ENCODE measurements around the gene CASZ1. TPM values are rescaled to one million over a fixed set of nuclear protein-coding genes. Genes with fewer than 3 reads are reported as not detected.

Gene CASZ1
- total and polyA plus RNA-seq, 10 of the 15 experiments (the other 5 are each of a cell fraction or from before 2014, with no cell fraction given) = 0.52 to 9.8 (median 3.7) TPM

DNA sequence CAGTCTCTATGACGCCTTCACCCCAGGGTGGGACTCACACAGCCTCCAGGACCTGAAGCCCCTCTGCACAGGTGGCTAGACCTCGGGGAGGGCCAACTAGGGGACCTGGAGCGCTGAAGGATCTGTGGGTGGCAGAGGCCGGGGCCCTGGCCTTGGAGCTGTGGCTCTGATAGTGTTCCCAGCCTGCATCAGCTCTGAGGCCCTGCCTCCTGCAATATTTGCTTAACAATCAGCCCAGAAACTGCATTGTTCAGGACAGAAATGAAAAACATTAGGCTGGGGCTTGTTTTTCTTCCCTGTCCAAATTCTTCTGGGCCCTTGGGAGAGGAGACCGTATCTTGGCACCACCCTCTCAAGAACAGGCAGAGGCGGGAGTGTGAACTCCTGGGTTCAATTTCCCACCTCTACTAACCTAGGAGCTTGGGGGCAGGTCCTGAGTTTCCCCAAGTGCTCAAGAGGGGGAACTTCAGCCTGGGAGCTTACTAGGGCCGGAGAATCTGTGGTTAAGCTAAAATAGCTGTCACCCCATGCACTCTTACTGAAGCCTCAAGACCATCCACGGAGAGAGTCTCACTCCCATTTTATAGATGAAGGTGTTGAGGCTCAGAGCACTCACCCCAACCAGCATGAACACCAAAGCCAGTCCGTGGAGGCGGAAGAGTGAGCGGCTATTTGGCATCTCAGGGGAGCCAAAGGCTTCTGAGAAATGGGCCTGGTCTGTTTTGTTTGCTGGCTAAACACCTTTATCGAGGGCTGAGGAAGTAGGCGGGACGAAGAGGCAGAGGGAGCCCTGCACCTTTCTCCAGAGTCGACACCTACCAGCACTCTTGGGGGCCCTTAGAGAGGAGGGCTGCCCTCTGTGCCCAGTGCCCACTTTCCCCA is 18.8 kb upstream of the CASZ1 start (continued):
- TF ChIP-seq, protein P1, sequence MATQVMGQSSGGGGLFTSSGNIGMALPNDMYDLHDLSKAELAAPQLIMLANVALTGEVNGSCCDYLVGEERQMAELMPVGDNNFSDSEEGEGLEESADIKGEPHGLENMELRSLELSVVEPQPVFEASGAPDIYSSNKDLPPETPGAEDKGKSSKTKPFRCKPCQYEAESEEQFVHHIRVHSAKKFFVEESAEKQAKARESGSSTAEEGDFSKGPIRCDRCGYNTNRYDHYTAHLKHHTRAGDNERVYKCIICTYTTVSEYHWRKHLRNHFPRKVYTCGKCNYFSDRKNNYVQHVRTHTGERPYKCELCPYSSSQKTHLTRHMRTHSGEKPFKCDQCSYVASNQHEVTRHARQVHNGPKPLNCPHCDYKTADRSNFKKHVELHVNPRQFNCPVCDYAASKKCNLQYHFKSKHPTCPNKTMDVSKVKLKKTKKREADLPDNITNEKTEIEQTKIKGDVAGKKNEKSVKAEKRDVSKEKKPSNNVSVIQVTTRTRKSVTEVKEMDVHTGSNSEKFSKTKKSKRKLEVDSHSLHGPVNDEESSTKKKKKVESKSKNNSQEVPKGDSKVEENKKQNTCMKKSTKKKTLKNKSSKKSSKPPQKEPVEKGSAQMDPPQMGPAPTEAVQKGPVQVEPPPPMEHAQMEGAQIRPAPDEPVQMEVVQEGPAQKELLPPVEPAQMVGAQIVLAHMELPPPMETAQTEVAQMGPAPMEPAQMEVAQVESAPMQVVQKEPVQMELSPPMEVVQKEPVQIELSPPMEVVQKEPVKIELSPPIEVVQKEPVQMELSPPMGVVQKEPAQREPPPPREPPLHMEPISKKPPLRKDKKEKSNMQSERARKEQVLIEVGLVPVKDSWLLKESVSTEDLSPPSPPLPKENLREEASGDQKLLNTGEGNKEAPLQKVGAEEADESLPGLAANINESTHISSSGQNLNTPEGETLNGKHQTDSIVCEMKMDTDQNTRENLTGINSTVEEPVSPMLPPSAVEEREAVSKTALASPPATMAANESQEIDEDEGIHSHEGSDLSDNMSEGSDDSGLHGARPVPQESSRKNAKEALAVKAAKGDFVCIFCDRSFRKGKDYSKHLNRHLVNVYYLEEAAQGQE (IDR thresholded peaks at IDR 0.05; ENCODE audit: low read depth, low read length) = no peak
- TF ChIP-seq DPF2 (IDR thresholded peaks at IDR 0.05) = no peak
- TF ChIP-seq CBX3 (IDR thresholded peaks at IDR 0.05; ENCODE audit: borderline replicate concordance, low read depth) = no peak
- TF ChIP-seq, protein P2, sequence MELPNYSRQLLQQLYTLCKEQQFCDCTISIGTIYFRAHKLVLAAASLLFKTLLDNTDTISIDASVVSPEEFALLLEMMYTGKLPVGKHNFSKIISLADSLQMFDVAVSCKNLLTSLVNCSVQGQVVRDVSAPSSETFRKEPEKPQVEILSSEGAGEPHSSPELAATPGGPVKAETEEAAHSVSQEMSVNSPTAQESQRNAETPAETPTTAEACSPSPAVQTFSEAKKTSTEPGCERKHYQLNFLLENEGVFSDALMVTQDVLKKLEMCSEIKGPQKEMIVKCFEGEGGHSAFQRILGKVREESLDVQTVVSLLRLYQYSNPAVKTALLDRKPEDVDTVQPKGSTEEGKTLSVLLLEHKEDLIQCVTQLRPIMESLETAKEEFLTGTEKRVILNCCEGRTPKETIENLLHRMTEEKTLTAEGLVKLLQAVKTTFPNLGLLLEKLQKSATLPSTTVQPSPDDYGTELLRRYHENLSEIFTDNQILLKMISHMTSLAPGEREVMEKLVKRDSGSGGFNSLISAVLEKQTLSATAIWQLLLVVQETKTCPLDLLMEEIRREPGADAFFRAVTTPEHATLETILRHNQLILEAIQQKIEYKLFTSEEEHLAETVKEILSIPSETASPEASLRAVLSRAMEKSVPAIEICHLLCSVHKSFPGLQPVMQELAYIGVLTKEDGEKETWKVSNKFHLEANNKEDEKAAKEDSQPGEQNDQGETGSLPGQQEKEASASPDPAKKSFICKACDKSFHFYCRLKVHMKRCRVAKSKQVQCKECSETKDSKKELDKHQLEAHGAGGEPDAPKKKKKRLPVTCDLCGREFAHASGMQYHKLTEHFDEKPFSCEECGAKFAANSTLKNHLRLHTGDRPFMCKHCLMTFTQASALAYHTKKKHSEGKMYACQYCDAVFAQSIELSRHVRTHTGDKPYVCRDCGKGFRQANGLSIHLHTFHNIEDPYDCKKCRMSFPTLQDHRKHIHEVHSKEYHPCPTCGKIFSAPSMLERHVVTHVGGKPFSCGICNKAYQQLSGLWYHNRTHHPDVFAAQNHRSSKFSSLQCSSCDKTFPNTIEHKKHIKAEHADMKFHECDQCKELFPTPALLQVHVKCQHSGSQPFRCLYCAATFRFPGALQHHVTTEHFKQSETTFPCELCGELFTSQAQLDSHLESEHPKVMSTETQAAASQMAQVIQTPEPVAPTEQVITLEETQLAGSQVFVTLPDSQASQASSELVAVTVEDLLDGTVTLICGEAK (IDR thresholded peaks at IDR 0.05; ENCODE audit: borderline replicate concordance) = no peak
- no peak for TF ChIP-seq POLR2AphosphoS2 (IDR thresholded peaks at IDR 0.05; ENCODE audit: low read depth, low read length)
- no peak for TF ChIP-seq RB1 (IDR thresholded peaks at IDR 0.05; ENCODE audit: borderline replicate concordance)
- TF ChIP-seq, protein P3, sequence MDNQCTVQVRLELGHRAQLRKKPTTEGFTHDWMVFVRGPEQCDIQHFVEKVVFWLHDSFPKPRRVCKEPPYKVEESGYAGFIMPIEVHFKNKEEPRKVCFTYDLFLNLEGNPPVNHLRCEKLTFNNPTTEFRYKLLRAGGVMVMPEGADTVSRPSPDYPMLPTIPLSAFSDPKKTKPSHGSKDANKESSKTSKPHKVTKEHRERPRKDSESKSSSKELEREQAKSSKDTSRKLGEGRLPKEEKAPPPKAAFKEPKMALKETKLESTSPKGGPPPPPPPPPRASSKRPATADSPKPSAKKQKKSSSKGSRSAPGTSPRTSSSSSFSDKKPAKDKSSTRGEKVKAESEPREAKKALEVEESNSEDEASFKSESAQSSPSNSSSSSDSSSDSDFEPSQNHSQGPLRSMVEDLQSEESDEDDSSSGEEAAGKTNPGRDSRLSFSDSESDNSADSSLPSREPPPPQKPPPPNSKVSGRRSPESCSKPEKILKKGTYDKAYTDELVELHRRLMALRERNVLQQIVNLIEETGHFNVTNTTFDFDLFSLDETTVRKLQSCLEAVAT (IDR thresholded peaks at IDR 0.05) = no peak
- no peak for TF ChIP-seq SRF (IDR thresholded peaks at IDR 0.05; ENCODE audit: low read depth in 2 of 2, low read length in 2 of 2)
- no peak for TF ChIP-seq BMI1 (IDR thresholded peaks at IDR 0.05; ENCODE audit: borderline replicate concordance)
- TF ChIP-seq SIX5 (IDR thresholded peaks at IDR 0.05; ENCODE audit: low read depth, low read length, severe bottlenecking) = no peak
- TF ChIP-seq HDGF (IDR thresholded peaks at IDR 0.05) = no peak
